ENCODE results near the gene BCAS1.

Gene BCAS1

DNA sequence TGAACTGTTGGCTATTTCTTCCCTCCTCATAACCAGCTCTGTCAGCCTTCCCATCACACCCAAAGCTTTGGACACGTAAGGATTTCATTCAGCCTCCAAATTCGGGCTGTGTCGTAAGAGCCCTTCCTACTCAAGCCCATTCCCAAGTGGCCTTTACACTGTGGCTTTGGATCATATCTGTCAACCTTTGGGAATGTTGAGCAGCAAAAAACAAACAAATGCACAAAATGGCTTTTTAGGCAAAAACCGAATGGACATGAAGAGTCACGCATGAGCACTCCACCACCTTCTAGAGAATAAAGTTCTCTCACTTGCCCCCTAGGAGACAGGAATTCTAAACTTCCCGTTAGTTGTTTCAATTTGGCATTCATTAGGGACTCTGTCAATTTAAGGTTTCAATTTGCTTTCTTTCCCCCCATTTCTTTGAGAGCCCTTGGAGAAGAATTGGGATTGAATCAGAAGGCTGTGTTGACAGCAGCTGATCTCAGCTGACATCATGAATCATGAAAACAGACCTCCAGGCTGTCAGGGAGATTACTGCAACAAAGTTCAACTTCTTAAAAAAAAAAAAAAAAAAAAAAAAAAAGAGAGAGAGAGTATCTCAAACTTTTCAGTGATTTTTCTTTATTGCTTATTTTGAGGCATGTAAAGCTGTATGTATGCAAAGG is 110.3 kb downstream of the BCAS1 start:
- Histone ChIP-seq H3K27me3 (ENCODE audit: control insufficient read depth, insufficient read depth, low read length) (no peaks in the 10 kb centered on the region), H2AFZ (no peak overlapping the region), H3K9ac (no peak overlapping the region), H3K4me3 (ENCODE audit: low read depth, low read length) (no peak overlapping the region), H3K36me3 (ENCODE audit: control insufficient read depth, insufficient read depth, low read length) (no peaks in the 10 kb centered on the region), H3K27ac (no peak overlapping the region), H3K4me1 (no peaks in the 10 kb centered on the region), H3K9me3 (ENCODE audit: control insufficient read depth, low read length) (no peaks in the 10 kb centered on the region), H3K4me2 (ENCODE audit: low read length) (no peak overlapping the region), H3K79me2 (no peaks in the 10 kb centered on the region)
- no peak for TF ChIP-seq CTCF (IDR thresholded peaks at IDR 0.05)

- Histone ChIP-seq H3K4me2 (ENCODE audit: low read length) (no peak overlapping the region), H3K79me2 (no peaks in the 10 kb centered on the region), H2AFZ (no peak overlapping the region), H3K4me3 (ENCODE audit: low read depth, low read length) (no peak overlapping the region), H3K27me3 (ENCODE audit: control insufficient read depth, insufficient read depth, low read length) (no peaks in the 10 kb centered on the region), H3K9me3 (ENCODE audit: control insufficient read depth, low read length) (no peaks in the 10 kb centered on the region), H3K4me1 (no peaks in the 10 kb centered on the region), H3K27ac (no peak overlapping the region), H3K9ac (no peak overlapping the region), H3K36me3 (ENCODE audit: control insufficient read depth, insufficient read depth, low read length) (no peaks in the 10 kb centered on the region)
- no peak for TF ChIP-seq CTCF (IDR thresholded peaks at IDR 0.05)
These were observed 112.1 kb downstream of the BCAS1 start for GRCh38 chr20:53958260-53958659.

- TF ChIP-seq CTCF (IDR thresholded peaks at IDR 0.05) = no peak
- Histone ChIP-seq H3K36me3 (ENCODE audit: control insufficient read depth, insufficient read depth, low read length) (no peaks in the 10 kb centered on the region), H3K4me3 (ENCODE audit: low read depth, low read length) (no peak overlapping the region), H3K4me2 (ENCODE audit: low read length) (no peak overlapping the region), H3K27me3 (ENCODE audit: control insufficient read depth, insufficient read depth, low read length) (no peaks in the 10 kb centered on the region), H3K9ac (no peak overlapping the region), H3K27ac (no peak overlapping the region), H3K79me2 (no peaks in the 10 kb centered on the region), H3K9me3 (ENCODE audit: control insufficient read depth, low read length) (no peaks in the 10 kb centered on the region), H2AFZ (no peak overlapping the region), H3K4me1 (no peaks in the 10 kb centered on the region)
These were observed 112.8 kb downstream of the BCAS1 start for GRCh38 chr20:53957451-53958172.

GRCh38 chr20:53956013-53956715 is 114.2 kb downstream of the BCAS1 start:
- Histone ChIP-seq H2AFZ (no peak overlapping the region), H3K4me3 (ENCODE audit: low read depth, low read length) (no peak overlapping the region), H3K4me1 (no peaks in the 10 kb centered on the region), H3K4me2 (ENCODE audit: low read length) (no peak overlapping the region), H3K9me3 (ENCODE audit: control insufficient read depth, low read length) (no peaks in the 10 kb centered on the region), H3K9ac (no peak overlapping the region), H3K27me3 (ENCODE audit: control insufficient read depth, insufficient read depth, low read length) (no peaks in the 10 kb centered on the region), H3K27ac (no peak overlapping the region), H3K79me2 (no peaks in the 10 kb centered on the region), H3K36me3 (ENCODE audit: control insufficient read depth, insufficient read depth, low read length) (no peaks in the 10 kb centered on the region)
- TF ChIP-seq CTCF (IDR thresholded peaks at IDR 0.05) = no peak

Data from parathyroid adenoma (tissue), 2 donors.